Stimulated activated CD4-positive, alpha-beta T cell treated with anti-CD3 and anti-CD28 coated beads, Interleukin-12 subunit alpha, Interleukin-12 subunit beta, amount 100 ng/mL, for 24 hours (primary cell): ENCODE measurements around the gene TWF1.
"Not testable (repeated sequence)": the region's sequence is repeated elsewhere in the genome, so short reads cannot be mapped to it uniquely, and the experiment has no call there.

ENCODE experiments used
- DNase-seq, 2 experiments: peaks; one replicate each; pipeline ENCODE4 v3.0.0-alpha.2; 2020; ENCODE audit warnings: low read depth in 2 of 2

TWF1 gene

DNA sequence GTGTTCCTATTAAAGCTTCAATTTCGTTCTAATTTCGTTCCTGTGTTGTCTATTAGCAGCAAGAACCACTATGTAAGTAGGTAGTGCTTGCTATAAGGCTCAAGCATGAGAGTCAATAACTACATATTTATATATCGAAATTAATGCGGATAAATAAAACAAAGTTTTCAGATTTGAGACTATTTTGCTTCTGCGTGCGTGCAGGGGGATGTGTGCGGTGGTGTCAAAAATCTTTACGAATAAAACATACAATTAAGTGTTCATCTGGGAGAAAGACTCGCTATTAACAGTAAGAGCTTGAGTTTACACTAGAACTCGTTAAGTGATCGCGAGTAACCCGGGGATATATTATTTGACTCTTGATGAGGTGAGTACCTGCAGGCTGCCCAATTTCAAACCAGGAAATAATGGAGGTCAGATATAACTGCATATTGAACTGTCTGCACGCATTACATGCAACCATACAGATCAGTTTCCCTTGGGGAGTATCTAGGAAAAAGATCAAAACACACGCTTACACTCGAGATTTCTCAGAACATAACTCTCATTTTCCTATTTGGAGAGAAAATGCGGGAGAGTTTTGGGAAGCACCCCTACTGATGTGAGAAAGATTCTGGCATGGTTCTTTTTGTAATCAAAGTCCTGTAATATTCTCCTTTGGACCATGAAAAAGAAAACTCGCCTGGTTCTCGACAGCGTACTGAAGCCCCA, 813 bp downstream of the TWF1 start:
- no peak for DNase-seq

DNA sequence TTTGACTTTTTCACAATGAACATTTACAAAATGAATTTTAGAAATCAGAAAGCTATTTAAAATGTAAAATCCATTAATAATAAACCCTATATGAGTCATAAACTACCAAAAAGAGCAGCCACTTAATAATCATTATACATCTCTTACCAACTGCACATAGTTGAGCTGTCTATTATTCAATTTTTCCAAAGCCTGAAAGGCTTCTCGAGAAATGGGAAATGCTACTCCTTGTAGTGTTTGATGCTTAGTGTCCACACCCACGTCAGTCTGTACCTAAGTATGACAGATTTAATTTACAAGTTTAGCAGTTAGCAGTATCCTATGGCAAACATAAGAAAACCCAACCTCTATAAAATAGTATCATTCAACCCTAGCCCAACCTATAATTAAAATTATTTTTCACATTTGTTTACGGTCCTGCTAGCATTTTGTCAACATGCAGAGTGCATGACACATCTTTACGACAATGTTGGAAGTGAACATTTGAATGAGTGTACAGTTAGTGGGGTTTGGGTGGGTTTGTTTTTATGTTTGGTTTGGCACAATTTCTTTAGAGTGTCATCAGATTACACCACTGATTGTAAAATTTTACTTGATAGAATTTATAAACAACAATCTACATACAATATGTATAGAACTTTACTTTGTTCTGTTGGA, 8.4 kb downstream of the TWF1 start:
- DNase-seq = no peak

DNA sequence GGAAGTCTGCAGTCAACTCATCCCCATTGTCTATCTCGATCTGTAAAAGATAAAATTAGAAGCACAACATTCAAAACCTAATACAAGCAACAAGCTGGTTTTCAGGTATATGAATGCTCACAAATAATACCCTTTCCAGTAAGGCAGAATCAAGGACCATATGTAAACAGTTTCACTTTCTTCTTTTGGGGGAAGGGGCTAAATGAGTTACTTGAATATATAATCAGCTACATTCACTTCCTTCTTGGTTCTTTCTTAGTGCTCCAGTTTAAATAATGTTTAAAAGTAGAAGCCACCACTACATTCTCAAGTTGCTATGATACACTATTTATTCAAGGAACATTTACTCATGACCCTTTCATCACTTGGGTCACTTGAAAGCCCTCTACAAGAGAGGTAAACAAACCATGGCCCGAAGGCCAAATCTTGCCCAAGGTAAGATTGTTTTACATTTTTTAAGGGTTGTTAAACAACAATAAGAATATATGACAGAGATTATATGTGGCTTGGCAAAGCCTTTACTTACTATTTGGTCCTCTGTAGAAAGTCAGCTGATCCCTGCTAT, 10.3 kb downstream of the TWF1 start:
- DNase-seq = no peak

DNA sequence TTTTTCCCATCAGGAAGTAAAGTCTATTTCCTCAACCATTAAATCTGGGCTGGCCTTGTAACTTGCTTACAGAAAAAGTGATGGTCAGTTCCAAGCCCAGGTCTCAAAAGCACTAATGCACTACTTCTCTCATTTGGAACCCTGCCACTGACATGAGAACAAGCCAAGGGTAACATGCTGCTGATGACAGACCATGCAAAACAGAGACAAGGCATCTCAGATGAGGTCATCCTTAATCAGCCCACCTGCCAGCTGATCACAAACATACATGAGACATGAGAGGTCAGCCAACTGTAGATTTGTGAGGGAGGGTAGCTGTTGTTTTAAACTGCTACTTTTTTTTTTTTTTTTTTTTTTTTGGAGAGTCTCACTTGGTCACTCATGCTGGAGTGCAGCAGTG, 16.2 kb downstream of the TWF1 start:
- DNase-seq = no peak

DNA sequence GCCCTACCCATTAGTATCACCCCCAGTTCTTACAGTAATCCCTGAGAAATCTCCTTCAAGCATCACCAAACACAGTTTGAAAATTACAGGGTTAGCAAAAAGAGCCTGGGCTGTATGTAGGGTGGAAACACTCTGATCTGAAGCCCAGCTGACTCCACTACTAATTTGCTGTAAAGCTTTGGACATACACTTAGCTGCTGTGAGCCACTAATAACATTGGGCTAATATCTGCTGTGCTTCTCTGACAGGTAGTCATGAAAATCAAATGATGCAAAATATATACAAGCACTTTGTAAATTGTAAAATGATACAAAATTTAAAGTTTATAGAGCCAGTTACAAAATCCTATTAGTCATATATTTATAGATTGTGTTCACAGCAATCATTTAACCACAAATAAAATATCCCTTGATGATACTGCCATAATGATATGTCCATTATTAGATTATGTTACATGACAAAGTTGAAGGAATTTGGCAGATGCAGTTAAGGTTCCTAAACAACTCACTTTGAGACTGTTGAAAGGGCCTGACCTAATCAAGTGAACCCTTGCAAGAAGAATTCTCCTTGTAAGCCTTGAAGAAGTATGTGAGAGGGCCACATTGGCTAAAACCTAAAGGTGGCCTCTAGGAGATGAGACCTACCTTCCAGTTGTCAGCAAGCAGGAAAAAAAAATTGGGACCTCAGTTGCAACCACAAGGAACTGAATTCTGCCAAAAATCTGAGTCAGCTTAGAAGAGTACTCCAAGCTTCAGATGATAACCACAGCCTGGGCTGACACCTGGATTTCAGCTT, 19.0 kb downstream of the TWF1 start:
- no peak for DNase-seq

DNA sequence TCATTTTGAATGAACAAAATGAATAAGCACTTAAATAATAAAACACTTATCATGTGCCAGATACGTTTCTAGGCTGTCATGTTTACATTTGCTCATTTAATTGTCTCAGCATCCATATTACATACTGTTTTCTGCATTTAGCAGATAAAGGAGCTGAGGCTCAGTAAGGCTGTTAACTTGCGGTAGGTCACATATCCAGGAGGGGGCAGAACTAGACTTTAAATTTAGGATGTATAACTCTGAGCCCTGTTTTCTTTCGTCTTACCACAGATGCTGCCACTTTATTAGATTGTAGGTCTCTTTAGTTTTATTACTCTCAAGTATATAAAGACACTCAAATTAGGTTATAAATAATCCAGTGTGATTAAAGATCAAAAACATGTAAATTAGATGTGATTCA, 29.6 kb downstream of the TWF1 start:
- no peak for DNase-seq

DNA sequence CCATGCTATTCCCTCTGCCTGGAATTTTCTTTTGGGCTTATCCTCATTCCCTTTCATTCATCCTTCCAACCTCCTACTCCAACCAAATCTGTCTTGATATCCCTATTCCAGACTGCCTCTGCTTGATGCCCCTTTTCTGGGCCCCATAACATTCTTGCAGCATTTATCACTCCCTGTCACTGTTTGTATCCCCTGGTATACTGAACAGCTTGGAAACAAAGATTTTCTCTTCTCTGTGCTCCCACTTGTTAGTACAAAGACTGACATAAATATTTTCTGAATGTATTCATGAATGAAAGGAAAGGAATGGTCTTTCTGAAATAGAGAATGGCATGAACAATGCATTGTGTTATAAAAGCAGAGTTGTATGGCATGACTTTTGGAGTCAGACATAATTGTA, 39.8 kb downstream of the TWF1 start:
- DNase-seq = no peak

DNA sequence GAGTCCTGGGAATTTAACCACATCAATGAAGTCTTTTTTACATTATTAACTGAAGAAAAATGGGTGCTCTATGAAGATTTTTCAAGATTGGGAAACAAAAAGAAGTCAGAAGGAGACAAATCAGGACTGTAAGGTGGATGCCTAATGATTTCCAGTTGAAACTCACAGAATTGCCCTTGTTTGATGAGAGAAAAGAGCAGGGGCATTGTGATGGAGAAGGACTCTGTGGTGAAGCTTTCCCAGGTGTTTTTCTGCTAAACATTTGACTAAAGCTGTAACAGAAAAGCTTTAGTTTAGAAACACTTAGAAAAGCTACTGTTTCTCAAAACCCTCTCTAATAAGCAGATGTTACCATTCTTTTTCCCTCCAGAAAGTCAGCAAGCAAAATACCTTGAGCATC, 41.6 kb downstream of the TWF1 start:
- DNase-seq = no peak

DNA sequence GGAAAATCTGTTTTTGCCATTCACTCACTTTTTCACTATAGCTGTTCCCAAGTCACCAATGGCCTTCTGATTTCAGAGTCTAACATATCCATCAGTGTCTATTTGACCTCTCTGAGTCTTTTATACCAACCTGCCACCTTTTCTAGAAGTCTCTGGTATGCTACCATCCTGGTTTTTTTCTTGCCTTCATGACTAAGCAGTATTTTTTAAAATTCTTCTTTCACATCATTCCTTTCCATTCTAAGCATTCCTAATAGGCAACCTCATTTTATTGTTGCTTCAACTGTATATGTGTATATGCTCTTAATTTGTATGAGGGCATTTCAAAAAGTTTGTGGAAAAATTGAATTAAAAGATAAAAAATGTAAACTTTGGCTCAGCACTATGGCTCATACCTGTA, 42.3 kb downstream of the TWF1 start:
- no peak for DNase-seq

DNA sequence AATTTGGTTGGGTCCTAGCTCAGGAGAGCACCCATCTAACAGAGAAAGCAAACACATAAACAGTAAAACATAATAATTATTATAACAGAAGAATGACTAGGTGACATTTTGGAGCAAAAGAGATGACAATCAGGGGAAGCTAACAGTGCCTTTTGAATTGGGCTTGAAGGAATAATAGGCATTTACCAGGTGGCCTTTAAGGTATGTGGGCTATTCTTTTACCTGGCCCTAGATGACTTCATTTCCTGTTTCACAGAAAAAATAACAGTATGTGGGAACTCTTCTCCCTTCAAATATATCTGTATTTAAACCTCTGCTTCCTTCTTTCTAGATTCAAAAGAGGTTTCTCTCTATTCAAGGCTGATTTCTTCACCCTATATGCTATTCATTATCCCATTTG, 43.5 kb downstream of the TWF1 start:
- no peak for DNase-seq

DNA sequence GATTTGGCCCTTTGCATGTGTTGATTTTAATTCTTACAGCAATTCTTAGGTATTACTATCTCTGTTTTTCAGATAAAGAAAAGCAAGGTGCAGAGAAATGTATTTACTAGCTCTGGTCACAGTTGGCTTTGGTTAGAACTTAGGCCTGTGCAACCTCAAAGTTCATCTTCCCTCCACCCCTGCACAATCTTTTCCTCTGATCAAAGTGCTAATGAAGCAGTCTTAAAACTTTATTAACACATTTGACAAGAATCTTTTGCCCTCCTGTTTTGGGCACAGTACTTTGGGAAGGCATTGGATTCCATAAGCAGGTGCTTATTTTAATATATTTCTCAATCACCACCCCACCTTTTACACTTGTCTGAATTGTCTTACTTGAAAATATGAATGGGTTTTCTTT, 44.6 kb downstream of the TWF1 start:
- no peak for DNase-seq

DNA sequence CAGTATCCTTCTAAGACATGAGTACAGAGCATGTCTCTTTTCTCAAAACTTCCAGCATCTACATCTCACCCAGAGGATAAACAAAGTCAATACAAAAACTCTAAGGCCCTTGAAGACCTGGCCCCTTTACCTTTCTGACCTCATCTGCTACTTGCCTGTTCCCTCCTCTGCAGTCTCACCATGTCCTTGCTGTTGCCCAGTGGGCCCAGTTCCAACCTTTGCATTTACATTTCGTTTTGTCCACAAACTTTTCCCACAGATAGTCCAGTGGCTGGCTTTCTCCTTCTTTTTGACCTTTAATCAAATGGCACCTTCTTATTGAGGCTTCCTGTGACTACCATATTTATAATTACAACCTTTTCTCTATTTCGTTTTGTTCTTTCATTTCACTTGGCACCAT, 45.7 kb downstream of the TWF1 start:
- DNase-seq = no peak

DNA sequence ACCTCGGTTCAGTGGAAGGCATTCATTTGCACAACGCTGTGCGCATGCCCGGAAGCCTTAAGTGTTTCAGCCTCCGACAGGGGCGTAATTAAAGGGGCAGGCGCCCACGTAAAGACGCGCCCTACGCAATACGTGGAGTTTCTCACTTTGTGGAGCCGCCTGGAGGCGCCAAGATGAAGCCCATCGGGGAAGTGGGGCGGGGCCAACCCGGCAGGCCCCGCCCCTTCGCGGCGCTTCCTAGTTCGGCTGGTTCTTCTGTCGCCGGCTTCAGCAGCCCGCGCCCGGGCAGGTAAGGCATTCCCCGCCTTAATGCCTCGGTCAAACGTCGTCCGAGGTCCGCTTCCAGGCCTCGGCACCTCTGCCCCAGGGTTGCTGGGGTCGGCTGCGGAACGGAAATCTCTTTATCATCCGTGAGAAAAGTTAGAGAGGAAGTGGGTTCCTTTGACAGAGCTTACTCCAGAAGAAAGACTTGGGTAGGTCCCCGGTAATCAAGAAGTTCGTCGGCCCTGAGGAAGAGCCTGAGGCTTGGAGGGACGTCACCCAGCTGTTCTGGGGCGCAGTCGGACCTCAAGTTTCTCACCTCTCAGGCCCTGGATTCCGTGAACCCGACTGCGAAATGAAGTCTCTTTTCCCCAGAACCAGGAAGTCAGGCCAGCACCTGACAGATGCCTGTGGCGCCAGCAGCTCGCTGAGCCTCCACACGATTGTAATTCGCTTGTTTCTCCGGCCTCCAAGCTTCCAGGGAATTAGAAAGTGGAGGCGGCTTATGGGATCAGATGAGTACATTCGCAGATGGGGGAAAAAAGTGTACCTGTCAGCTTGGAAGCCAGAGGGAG, 47.2 kb downstream of the TWF1 start, which contains the start of the genes IRAK4 and PUS7L:
Gene IRAK4, plus strand, starts transcription at position 224 of the 836 bp plus-strand sequence. CDS start 9,161 bp downstream, outside the sequence.
Gene PUS7L, minus strand, starts transcription at position 63 of the 836 bp plus-strand sequence. CDS start 3,545 bp downstream, outside the sequence.
- DNase-seq = peak; percentile 91 to 93

DNA sequence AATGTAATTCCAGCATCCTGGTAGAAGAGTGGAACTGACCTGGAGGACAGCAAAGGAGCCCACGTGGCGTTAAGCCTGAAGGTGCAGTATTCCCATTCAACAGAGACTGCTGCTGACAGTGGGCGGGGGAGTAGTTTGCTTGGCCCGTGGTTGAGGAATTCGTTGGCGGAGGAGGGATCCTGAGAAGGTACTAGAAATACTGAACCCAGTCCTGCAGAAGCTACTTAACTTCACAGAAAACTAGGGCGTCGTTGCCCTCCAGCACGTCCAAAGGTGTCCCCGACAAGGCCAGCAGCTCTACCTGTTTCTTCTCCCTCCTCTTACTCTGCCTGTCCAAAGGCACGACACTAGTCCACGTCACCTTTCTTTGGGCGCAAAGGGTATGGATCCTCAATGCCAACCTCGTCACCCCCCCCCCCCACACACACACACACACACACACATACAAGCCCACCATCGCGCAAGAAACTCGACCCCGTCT, 47.8 kb downstream of the TWF1 start:
- peak in 1 of 2 experiments; percentile 0 for DNase-seq

DNA sequence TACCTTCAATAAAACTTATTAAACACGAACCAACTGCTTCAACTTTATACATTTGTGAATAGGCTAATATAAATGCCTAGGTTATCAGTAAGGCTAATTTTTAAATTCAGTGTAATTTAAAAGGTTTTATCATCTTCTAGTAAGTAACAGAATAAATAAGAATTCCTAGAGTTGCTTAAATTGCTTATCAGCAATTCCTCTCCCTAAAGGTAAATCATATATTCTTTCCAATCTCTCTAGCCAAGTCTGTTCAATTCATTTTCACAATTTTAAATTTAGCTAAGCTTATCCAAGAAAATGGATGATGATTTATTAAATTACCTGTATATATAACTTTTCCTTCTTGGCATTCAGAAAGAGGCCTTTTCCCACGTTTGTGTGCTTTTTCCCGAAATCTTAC, 52.1 kb downstream of the TWF1 start:
- no peak for DNase-seq

DNA sequence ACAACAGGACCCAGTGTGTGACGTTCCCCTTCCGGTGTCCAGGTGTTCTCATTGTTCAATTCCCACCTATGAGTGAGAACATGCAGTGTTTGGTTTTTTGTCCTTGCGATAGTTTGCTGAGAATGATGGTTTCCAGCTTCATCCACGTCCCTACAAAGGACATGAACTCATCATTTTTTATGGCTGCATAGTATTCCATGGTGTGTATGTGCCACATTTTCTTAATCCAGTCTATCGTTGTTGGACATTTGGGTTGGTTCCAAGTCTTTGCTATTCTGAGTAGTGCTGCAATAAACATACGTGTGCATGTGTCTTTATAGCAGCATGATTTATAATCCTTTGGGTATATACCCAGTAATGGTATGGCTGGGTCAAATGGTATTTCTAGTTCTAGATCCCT, 54.8 kb downstream of the TWF1 start:
- not testable (repeated sequence) for DNase-seq

DNA sequence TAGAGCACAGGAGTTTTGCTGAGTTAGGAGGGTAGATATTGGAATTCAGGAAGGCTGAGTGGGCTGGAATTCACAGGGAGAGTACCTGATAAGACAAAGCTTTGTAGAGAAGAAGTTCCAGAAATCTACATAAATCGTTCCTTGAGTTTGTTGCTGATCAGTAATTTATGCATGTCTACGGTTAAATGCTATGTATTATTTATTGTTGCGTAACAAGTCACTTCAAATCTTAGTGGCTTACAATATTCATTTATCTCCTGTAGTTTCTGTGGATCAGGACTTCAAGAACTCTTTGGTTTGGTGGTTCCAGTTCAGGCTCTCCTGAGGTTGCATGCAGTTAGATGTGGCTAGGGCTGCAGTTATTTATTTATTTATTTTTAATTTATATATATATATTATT, 55.3 kb downstream of the TWF1 start:
- DNase-seq = no peak

DNA sequence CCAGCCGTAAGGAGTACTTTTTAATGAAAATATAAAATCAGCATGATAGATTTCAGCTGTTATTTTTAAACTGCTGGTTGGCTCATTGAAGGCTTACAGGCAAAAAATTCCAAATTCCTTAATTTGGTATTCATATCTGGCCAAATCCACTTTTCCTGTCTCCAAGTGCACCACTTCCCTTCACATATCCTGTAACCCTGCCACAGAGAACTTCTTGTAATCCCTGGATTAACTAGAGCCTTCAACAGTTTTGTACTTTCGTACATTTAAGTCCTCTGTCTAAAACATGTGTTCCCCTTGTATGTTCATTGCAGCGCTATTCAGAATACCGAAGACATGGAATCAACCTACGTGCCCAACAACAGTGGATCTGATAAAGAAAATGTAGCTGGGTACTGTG, 57.1 kb downstream of the TWF1 start:
- DNase-seq = no peak

DNA sequence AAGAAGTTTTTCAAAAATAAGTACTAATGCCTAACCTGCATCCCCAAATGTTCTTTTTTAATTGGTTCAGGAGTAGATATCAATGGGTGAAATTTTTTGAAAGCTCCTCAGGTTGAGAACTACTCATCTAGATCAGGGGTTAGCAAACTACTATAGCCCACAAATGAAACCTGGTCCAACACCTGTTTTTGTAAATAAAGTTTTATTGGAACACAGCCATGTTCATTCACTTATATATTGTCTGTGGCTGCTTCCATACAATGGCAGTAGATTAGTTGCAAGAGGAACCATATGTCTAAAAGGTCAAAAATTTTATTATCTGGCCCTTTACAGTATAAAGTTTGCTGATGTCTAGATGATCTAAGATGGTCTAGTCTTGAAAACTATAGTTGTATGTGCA, 61.3 kb downstream of the TWF1 start:
- no peak for DNase-seq
